ENCODE data around the gene ABCA8. TPM values are rescaled to one million over a fixed set of nuclear protein-coding genes. Genes with fewer than 3 reads are reported as not detected.
A peak's percentile ranks its signal among the peaks of the same experiment; 100 is the strongest.

ABCA8 gene
- total RNA-seq, 1 experiment from 2014 or later: not detected

DNA sequence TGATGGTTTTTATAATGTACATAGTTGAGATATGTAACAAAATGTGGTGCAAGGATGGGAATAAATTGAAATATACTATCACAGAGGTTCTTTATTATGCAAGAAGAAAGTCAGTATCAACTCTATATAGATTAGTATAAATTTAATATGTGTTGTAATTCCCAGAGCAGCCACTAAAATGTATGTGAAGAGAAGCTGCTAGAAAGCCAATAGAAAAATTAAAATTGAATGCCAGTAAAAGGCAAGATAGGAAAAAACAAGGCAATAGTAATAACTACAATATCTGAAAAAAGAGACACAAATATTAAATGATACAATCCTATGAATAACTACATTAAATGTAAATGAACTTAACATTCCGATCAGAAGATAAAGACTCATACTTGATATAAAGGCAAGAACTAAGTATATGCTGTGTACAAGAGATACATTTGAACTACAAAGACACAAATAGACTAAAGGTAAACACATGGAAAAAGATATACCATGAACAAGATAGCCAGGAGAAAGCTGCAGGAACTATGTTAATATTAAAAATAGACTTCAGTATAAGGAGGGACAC is 92.0 kb downstream of the ABCA8 start:
- no peak for DNase-seq
- no peak overlapping the region for H2BK5ac ChIP-seq (ENCODE audit: insufficient read length, low read length)
- H3K14ac ChIP-seq (ENCODE audit: insufficient read depth, low read length): no peak overlapping the region
- no peak overlapping the region for H4K91ac ChIP-seq (ENCODE audit: insufficient read length, low read depth, low read length)
- H3K23me2 ChIP-seq (ENCODE audit: insufficient read length, low read depth, low read length, poor library complexity, severe bottlenecking): no peaks in the 10 kb centered on the region
- H3K4me3 Mint-ChIP-seq: no peak overlapping the region
- H3K27me3 Mint-ChIP-seq (ENCODE audit: low read depth): no peaks in the 10 kb centered on the region
- no peaks in the 10 kb centered on the region for H3K9me3 ChIP-seq (ENCODE audit: control insufficient read depth, low read depth, low read length)
- no peaks in the 10 kb centered on the region for H3K4me1 ChIP-seq (ENCODE audit: insufficient read depth, low read length)
- no peak overlapping the region for H3K27ac Mint-ChIP-seq
- no peak overlapping the region for H2BK12ac ChIP-seq (ENCODE audit: insufficient read length, low read depth, low read length)
- H2AFZ ChIP-seq (ENCODE audit: low read length): no peak overlapping the region
- H3K27me3 ChIP-seq (ENCODE audit: insufficient read depth, low read length): no peaks in the 10 kb centered on the region
- H2BK20ac ChIP-seq (ENCODE audit: low read depth, low read length, poor library complexity, severe bottlenecking): no peak overlapping the region
- no peak overlapping the region for H4K5ac ChIP-seq (ENCODE audit: insufficient read length, low read depth, low read length)
- no peak overlapping the region for H3K18ac ChIP-seq (ENCODE audit: insufficient read length, low read depth, low read length)
- H4K8ac ChIP-seq (replicated peaks; ENCODE audit: insufficient read length, low read depth, low read length): no peak overlapping the region
- no peak overlapping the region for H3K56ac ChIP-seq (ENCODE audit: insufficient read length, low read depth, low read length)
- H3K79me1 ChIP-seq (ENCODE audit: insufficient read depth, low read depth, low read length, poor library complexity, severe bottlenecking): no peaks in the 10 kb centered on the region
- no peaks in the 10 kb centered on the region for H3K4me1 Mint-ChIP-seq
- H3K4me2 ChIP-seq (ENCODE audit: insufficient read depth, insufficient read length, low read length): no peak overlapping the region
- no peak overlapping the region for H2BK15ac ChIP-seq (ENCODE audit: low read depth, low read length)
- H3K9me3 Mint-ChIP-seq: peaks cover 2 to 3% of the 10 kb centered on the region in 2 experiments; a peak in 3 of 5 replicates
- no CpG with 5 or more reads among the region's 1 CpG for whole genome bisulfite sequencing (ENCODE audit: extremely low coverage, insufficient read length, low lambda C conversion rate)
- peak; percentile 10; the same call in 2 of the 3 replicates for TF ChIP-seq CTCF (conservative IDR thresholded peaks at IDR 0.05)
- no peak overlapping the region for H2BK120ac ChIP-seq (ENCODE audit: low read depth, low read length, poor library complexity, severe bottlenecking)
- H3K9ac ChIP-seq (ENCODE audit: extremely low read depth, insufficient read length, low read length): no peak overlapping the region
- H3K27ac ChIP-seq (ENCODE audit: insufficient read length, low read depth, low read length): no peak overlapping the region
- no peak overlapping the region for H3K23ac ChIP-seq (ENCODE audit: insufficient read length, low read depth, low read length)
- no peaks in the 10 kb centered on the region for H3K79me2 ChIP-seq (ENCODE audit: insufficient read depth, low read length)
- no peaks in the 10 kb centered on the region for H4K20me1 ChIP-seq (ENCODE audit: control insufficient read depth, insufficient read depth, insufficient read length)
- H2AK5ac ChIP-seq (ENCODE audit: insufficient read length, low read length): no peak overlapping the region
- no peak overlapping the region for H3K4ac ChIP-seq (ENCODE audit: low read depth, low read length)
- no peaks in the 10 kb centered on the region; a peak in 1 of 7 replicates for H3K36me3 Mint-ChIP-seq (ENCODE audit: insufficient read depth in 1 of 3, low read depth in 3 of 3)
- H3T11ph ChIP-seq (ENCODE audit: low read length): no peak overlapping the region

Data from H9 (cell line).